GM19372 (cell line): ENCODE results near the gene DPH3.
"Not testable (repeated sequence)": the region's sequence is repeated elsewhere in the genome, so short reads cannot be mapped to it uniquely, and the experiment has no call there.

Experiments used
- ATAC-seq: cut with Tn5 transposase; IDR thresholded peaks from one replicate; pipeline ENCODE4 v1.9.1; 2021; ENCODE audit warnings: mild to moderate bottlenecking, low read depth, moderate library complexity; ENCODE audit not compliant: unreplicated experiment

The DPH3 gene

DNA sequence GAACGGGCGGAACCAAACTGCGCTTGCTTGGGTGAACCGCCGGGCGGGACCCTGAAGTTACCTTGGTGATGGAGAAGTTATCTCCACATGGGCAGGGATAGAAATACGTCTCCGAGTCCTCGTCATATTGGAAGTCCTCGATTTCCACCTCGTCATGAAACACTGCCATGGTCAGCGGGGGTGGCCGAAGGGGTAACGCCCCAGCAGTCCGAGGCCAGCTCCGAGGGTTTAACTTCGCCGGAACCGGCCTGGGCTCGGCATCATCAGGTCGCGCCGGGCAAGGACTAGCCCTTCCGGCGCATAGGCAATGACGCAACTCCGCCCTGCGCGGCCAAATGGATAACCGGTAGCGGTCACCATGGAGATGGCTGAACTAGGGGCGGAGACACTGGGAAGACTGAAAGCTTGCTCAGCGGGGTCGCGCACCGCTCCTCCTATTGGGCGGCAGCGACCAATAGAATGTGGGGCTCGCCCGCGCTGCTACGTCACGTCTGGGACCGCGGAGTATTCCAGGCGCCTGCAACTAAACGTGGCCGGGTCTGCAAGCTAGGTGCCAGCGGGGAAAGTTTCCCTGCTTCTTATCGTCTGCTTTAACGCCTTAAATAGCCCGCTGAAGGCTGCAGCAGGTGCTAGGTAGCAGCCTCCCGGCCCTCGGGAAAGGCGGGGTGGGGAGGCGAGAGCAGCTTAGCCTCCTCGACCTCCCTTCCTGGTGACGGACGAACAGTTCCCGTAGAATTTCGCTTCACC lies at the start of gene DPH3, which contains the start of gene OXNAD1:
DPH3 (minus strand) TSS at position 236 of the 747 bp plus-strand sequence; CDS start at position 169, 67 bp downstream.
OXNAD1 (plus strand) TSS at position 505 of the 747 bp plus-strand sequence. CDS start 5,741 bp downstream, outside the sequence.
- peak; percentile 99 for ATAC-seq

DNA sequence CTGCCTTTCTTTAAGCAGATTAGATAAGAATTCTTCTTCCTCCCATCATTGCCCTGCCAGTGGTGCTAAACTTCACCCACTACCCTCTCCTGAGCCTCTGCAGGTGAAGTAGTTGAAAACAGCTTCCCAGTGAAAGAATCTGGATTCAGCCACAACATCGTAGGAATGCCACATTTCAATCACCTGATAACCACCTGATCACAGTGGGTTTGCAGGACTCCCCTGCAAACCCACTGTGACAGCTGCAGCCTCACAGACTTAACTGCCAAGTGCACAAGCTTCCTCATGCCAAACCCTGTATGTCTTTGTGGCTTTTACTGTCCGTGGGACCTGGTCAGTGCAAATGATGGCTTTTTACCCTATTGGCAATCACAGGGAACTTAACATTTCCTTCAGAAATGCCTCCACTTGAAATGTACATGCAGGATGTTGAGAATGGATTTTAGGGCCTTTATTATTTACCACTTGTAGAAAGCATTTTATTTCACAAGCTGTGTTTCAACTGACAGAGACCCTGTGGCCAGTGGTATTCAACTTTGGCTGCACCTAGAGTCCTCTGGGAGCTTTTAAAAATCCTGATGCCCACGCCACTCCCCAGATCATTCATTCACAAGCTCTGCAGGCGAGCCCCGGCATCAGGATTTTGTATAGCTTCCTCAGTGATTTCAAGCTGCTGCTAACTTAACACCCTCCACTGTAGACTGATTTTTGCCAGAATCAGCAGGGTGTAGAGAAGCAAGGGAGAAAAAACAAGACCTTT lies 49.3 kb upstream of the DPH3 start:
- no peak for ATAC-seq

DNA sequence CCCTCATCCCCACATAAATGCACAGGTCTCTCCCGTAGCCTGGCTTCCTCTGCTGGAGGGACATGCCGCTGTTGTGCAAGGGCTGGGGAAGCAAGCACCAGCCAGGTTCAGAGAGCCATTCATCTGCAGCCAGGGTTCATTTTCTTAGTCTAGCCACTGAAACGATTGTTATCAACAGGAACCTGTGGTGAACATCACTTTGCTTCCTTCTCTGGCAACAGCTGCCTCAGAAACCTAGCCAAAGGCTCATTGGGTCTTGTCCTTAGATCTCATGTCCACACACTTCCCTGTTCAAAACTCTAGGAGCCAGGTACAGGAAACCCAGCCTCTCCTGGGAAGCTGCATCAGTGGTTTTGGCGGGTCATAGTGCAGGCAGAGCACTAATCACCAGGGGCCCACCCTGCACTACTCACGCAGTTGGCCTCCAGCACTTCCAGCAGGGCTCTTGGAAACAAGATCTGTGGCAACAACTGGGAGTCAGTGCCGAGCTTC lies 47.3 kb upstream of the DPH3 start:
- no peak for ATAC-seq

- not testable (repeated sequence) for ATAC-seq
Observed at GRCh38 chr3:16310486-16310885, 45.7 kb upstream of the DPH3 start.

DNA sequence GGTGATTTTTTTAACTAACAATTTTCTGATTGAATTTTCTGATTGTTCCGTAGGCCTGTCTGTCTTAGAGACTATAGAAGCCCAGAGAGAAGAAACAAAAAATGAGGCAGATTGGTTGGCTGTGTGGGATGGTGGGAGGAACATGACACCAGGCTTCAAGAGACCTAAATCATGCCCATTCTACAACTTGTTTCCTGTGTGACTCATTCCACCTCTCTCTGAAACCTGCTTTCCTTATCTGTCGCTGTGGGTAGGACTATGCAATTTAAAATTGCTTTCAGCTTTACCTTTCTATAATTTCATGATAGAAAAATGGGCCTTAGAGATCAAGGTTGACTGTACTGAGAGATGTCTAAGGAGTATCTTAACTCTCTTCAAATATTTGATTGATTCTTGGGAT lies 44.8 kb upstream of the DPH3 start:
- peak; percentile 75 for ATAC-seq

GRCh38 chr3:16308727-16309126 lies 44.0 kb upstream of the DPH3 start:
- ATAC-seq: no peak

GRCh38 chr3:16307832-16308531 lies 43.2 kb upstream of the DPH3 start:
- ATAC-seq: no peak

DNA sequence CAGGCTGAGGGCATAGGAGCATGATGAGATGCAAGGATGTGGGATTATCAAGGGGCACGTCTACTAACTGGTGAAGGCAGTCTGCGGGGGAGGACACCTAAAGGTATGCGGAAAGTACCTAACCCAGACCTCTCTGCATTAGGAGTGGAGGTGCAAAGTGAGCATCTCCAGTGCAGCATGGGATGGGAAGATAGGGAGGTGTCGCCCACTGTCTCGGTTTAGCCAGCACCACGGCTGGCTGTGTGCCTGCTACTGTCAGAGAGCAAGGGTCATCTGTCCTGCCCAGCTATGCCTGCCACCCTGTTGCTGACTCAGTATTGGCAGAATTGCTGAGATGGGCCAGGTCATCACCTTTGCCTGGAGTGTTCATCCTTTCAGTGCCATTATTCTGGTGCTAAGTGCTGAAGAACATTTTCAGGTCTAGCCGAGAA lies 40.4 kb upstream of the DPH3 start:
- no peak for ATAC-seq

DNA sequence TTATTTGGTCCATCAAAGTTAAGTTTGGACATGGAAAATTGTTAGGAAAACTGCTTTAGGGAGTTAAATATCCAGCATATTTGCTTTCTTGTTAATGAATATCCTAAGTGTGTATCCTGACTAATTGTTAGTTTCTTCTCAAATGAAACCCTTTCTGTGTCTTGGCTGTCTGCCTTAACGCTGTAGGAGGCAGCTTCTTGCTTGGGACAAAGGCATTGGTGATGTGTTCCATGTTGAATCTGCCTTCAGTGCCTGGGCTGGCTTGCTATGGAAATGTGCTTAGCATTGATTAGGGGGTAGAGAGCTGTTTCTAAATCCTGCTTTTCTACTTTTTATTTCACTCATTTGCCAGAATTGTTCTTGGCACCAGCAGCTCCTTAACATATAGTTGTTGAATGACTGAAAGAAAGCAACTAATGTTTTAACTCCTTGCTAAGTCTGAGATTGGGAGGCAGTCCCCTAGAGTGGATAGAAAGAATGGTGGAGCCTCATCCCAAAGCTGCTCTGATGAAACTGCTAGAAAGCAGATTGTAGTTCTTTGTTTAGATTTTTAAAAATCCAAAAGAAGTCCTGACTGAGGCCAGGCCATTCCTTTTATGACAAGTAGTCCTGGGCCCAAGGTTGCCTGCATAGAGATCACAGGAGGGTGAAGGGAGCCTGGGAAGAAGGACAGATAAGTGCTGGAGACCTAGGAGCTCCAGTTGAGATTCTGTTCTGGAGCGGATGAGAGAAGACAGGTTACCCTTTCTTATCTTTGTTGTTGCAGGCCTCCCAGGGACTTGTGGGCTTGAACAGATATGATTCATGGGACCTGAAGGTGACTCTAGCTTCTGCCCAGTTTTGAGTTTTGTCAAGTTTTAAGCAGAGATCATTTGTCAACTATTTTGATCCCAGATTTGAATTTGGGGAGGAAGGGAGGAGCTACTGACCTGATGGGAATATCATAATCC lies 39.6 kb upstream of the DPH3 start:
- ATAC-seq: no peak

GRCh38 chr3:16303037-16303575 lies 38.4 kb upstream of the DPH3 start:
- ATAC-seq: no peak

DNA sequence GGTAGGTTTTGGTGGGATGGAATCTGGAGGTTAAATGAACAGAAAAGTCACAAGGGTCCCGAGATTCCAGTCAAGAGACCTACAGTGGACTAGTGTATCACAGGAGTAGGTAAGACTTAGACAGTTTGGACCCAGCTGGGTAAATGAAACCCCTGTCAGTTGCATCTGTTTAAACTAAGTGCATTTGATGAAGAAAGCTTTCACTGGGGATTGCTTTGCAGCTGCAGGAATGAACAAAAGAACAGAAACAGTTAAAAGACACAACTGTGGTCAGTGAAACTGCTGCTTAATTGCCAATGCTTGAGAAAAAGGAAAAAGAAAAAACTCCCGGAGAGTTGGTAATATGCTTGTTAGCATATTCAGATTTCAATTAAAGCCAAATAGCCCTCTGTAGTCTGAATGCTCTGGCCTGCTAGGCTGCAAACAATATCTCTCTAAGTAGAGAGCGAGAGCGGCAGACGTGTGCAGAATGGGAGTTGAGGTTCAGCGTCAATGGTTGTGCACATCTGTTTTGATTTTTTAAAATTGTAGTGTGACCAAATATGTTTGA lies 37.4 kb upstream of the DPH3 start:
- no peak for ATAC-seq

DNA sequence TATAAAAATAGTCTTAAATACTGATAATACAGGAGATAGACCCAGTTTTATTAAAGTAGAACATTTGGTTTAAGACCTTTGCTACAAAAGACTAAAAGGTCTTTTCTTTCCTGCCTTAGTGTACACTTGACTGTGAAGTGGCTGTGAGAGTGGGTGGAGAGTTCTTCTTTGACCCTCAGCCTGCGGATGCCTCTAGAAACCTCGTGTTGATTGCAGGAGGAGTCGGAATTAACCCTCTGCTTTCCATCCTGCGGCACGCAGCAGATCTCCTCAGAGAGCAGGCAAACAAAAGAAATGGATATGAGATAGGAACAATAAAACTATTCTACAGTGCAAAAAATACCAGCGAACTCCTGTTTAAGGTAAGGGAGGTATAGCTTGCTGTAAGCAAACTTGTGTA lies 36.8 kb upstream of the DPH3 start:
- ATAC-seq: no peak

- ATAC-seq: peak; percentile 62
Observed at GRCh38 chr3:16300881-16301359, 36.2 kb upstream of the DPH3 start.

DNA sequence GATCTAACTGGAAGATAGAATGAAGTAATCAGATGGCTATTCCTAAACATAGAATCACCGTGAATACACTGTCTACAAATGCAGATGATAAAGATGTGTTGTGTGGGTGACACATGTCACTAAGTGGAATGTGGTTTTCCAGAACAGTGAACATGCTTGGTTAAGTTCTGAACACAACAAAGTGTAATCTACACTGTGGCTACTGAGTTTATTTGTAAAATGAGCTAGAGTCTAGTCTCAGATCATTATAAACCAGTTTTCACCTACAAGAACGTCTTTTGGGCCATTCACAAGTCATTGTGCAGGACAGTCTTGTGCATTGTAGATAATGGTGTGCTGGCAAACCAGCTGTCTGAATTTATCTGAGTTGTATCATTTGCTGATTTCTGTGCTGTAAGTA lies 35.6 kb upstream of the DPH3 start:
- no peak for ATAC-seq

DNA sequence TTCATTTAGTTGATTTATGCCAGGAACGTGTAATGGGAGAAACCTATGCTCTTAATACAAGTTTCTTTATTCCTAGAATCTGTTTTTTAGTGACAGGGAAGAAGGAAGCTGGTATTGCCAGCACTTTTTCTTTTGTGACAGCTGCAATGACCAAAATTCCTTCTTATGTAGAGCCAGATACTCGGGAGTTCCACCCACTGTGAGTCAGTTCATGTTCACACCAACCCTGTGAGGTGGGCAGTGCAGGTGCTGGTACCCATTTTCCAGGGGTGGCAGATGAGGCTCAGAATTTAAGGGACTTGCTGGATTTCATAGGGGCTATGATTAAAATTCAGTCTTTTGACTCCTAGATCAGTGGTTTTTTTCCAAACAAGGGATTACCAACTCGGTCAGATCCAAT lies 35.0 kb upstream of the DPH3 start:
- no peak for ATAC-seq

GRCh38 chr3:16298891-16299290 lies 34.1 kb upstream of the DPH3 start:
- ATAC-seq: no peak

- no peak for ATAC-seq
Observed at GRCh38 chr3:16297997-16298885, 33.5 kb upstream of the DPH3 start.

DNA sequence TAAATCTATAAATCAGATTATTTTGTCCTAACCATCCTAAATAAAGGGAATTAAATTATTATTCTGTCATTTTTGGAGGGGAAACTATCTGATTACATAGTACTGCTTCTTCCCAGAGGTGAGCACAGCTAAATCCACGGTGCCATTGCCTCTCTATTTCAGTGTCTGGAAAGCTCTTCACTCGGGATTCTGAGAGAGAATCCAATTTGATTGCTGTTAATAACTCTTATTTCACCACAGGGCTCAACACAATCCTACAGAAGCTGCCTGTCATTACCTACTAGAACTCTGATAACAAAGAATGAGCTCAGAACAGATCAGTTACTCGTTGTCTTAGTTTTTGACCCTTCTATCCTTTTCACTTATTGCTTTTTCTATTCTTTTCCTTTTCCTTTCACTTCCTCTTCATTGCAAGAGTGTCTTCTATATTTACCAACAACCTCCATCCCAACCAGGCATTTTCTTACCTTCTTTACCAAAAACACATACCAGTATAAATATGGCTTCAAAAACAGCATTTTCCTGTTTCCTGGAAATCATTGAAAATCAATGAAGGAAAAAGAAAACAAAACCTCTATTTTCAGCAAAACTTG lies 30.7 kb upstream of the DPH3 start:
- ATAC-seq: no peak
